Osteocyte (in vitro differentiated cells): ENCODE results near the gene NRCAM. TPM values are rescaled to one million over a fixed set of nuclear protein-coding genes. Genes with fewer than 3 reads are reported as not detected.

Source experiments
- DNase-seq: peaks from one replicate; pipeline ENCODE4 v3.0.0; 2021; ENCODE audit warnings: mixed read lengths; ENCODE audit not compliant: unreplicated experiment; ENCODE audit errors: extremely low spot score
- H3K27ac Mint-ChIP-seq: one replicate; pipeline ENCODE4 v1.8.0; 2021; ENCODE audit warnings: mild to moderate bottlenecking, mixed read lengths; ENCODE audit not compliant: unreplicated experiment
- H3K27me3 Mint-ChIP-seq: one replicate; pipeline ENCODE4 v1.8.0; 2021; ENCODE audit warnings: mixed read lengths; ENCODE audit not compliant: unreplicated experiment
- H3K36me3 Mint-ChIP-seq: one replicate; pipeline ENCODE4 v1.8.0; 2021; ENCODE audit warnings: mixed read lengths; ENCODE audit not compliant: unreplicated experiment
- H3K4me1 Mint-ChIP-seq: one replicate; pipeline ENCODE4 v1.8.0; 2021; ENCODE audit warnings: mixed read lengths; ENCODE audit not compliant: unreplicated experiment
- H3K4me3 Mint-ChIP-seq: one replicate; pipeline ENCODE4 v1.8.0; 2021; ENCODE audit warnings: mild to moderate bottlenecking, moderate library complexity, mixed read lengths; ENCODE audit not compliant: unreplicated experiment
- H3K9me3 Mint-ChIP-seq: one replicate; pipeline ENCODE4 v1.8.0; 2021; ENCODE audit warnings: mixed read lengths; ENCODE audit not compliant: unreplicated experiment
- total RNA-seq: library from RNA; stranded (reverse); gene quantifications from 2 replicates; pipeline ENCODE4 v1.2.1, GENCODE V29; 2021
- TF ChIP-seq, protein P1 (sequence below): fragments of 200-600 bp; sonication (generic); IDR thresholded peaks from 2 replicates; pipeline ENCODE4 v1.5.0; 2021; ENCODE audit warnings: antibody characterized with exemption, mild to moderate bottlenecking, moderate library complexity

NRCAM gene
- total RNA-seq, 1 donor from 2014 or later = 81.8 TPM

DNA sequence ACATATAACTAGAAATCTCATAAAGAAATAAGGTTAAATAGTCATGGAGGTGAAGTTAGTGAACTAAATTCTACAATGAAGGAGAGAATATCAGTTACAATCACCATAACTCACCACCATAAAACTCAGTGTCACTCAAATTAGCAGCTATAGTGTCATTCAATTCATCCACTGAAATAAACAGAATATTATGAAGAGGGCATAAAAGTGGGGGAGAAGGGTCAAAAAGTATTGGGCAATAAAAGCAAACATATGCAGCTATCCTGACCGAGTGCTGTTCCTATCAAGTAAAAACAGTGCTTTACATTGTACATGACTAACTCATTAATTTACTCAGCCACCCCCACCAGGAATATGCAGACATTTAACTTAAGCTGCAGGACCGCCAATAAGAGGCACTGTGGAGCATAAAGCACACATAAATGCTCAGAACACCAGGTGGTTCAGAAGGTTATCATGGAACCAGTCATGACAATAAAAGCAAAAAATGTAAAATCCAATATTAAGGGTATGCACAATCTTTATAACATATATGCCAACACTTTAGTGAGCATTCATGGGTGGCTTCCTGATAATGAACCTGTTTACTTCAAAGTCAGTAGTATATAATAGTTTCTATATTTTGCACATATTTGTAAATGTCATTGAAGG is 230.6 kb downstream of the NRCAM start:
- Mint-ChIP-seq H3K4me3 (no peak overlapping the region), H3K27ac (no peak overlapping the region), H3K36me3 (peaks cover 29% of the 10 kb centered on the region), H3K4me1 (peaks cover 13% of the 10 kb centered on the region), H3K9me3 (peaks cover 2% of the 10 kb centered on the region), H3K27me3 (no peaks in the 10 kb centered on the region)
- TF ChIP-seq, protein P1, sequence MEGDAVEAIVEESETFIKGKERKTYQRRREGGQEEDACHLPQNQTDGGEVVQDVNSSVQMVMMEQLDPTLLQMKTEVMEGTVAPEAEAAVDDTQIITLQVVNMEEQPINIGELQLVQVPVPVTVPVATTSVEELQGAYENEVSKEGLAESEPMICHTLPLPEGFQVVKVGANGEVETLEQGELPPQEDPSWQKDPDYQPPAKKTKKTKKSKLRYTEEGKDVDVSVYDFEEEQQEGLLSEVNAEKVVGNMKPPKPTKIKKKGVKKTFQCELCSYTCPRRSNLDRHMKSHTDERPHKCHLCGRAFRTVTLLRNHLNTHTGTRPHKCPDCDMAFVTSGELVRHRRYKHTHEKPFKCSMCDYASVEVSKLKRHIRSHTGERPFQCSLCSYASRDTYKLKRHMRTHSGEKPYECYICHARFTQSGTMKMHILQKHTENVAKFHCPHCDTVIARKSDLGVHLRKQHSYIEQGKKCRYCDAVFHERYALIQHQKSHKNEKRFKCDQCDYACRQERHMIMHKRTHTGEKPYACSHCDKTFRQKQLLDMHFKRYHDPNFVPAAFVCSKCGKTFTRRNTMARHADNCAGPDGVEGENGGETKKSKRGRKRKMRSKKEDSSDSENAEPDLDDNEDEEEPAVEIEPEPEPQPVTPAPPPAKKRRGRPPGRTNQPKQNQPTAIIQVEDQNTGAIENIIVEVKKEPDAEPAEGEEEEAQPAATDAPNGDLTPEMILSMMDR = no peak
- no peak for DNase-seq

DNA sequence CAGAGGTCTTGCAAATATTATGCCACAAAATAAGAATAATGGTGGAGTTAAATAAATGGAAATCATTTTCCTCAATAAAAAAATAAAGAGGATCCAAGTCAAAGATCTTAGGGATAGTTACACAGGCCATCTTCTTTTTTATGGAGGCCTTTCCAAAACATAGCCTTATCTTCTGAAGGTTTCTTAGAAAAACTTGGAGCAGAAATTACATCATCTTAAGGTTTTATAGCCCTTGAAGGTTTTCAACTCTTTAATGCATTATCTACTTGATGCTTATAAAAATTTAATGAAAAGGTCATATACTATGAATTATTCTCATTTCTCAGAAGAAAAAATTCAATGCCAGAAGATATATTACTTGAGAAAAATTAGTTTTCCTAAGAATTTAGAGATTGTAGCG is 231.8 kb downstream of the NRCAM start:
- H3K27me3 Mint-ChIP-seq = no peaks in the 10 kb centered on the region
- peaks cover 13% of the 10 kb centered on the region for H3K4me1 Mint-ChIP-seq
- H3K36me3 Mint-ChIP-seq = peaks cover 28% of the 10 kb centered on the region

DNA sequence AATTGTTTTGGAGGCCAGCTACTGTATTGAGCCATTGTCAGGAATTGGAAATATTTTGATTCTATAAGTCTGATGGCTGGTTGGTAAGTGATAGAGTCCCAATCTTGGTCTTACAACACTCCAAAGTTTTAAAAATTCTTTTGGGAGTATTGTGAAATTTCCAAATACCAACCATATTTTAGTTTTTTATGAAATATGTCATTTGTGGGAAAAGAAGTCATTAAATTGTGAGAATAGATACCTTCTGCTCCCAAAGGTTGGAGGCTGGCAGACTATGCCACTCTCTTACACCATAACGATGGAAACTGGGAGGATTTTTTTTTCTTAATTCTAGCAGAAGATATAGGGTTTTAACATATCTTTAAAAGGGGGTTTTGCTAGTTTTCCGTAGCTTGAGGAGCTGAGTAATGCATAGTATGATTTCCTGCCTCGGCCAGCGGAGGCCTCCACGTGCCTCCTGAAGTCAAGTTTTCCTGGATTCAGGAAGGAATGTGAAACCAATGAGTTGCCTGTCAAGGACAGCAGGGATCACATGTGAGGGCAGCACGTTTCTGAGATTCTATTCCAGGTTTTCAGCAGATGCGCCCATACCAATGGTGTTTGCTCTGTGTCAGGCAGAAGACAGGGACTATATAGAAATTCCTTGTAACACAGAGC is 233.9 kb downstream of the NRCAM start:
- TF ChIP-seq, protein P1 = peak; percentile 45
- Mint-ChIP-seq H3K4me1 (peaks cover 13% of the 10 kb centered on the region), H3K4me3 (no peak overlapping the region), H3K9me3 (peaks cover 6% of the 10 kb centered on the region), H3K27me3 (no peaks in the 10 kb centered on the region), H3K27ac (peak overlapping the region; percentile 71), H3K36me3 (peaks cover 32% of the 10 kb centered on the region)
- DNase-seq = no peak

More for the DNA sequence above, 231.8 kb downstream of the NRCAM start:
- Mint-ChIP-seq H3K9me3 (peaks cover 6% of the 10 kb centered on the region), H3K4me3 (no peak overlapping the region), H3K27ac (no peak overlapping the region)
- TF ChIP-seq, protein P1 = no peak
- no peak for DNase-seq

DNA sequence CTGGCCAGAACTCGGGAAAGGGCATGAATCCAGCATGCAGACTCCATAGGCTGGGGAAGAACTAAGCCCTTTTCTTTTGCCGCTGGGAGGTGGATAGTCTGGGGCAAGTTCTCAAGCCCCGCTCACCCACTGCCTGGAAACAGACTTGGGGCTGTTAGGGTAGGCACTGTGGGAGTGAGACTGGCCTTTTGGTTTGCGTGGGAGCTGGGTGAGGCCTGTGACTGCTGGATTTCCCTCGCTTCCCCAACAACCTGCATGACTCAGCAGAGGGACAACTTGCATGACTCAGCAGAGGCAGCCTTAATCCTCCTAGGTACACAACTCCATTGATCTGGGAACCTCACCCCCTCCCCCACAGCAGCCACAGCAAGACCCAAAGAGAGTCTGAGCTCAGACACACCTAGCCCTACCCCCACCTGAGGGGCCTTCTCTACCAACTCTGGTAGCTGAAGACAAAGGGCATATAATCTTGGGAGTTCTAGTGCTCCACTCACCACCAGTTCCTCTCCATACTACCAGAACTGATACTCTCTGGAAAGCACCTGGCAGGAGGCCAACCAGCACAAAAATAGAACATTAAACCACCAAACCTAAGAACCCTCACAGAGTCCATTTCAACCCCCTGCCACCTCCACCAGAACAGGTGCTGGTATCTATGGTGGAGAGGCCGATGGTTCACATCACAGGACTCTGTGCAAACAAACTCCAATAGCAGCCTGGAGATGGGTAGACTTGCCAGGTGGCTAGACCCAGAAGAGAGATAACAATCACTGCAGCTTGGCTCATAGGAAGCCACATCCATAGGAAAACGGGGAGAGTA is 244.6 kb downstream of the NRCAM start:
- peaks cover 16% of the 10 kb centered on the region for H3K36me3 Mint-ChIP-seq
- DNase-seq = no peak
- peaks cover 5% of the 10 kb centered on the region for H3K4me1 Mint-ChIP-seq
- peaks cover 13% of the 10 kb centered on the region for H3K9me3 Mint-ChIP-seq
- TF ChIP-seq, protein P1 = no peak
- H3K27ac Mint-ChIP-seq = peak overlapping the region; percentile 20
- no peak overlapping the region for H3K4me3 Mint-ChIP-seq
- H3K27me3 Mint-ChIP-seq = no peaks in the 10 kb centered on the region

DNA sequence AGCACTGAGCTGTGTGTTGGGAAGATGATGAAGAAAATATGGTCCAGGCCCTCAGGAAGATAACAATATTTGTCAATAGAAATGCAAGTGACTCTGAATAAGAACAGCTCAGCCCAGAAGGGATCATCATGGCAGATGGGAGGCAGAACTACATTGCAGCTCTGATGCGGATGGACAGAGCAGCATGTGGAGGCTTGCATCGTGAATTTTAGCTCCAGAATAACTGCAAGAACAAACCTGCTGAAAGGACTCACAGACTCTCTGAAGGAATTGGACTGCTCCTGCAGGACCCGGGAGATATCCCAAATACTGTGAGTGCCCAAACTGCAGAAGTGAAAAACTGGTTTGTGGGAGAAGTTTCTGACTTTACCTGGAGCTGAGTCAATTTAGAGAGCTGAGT is 245.4 kb downstream of the NRCAM start:
- TF ChIP-seq, protein P1 = no peak
- no peak overlapping the region for H3K27ac Mint-ChIP-seq
- peaks cover 9% of the 10 kb centered on the region for H3K9me3 Mint-ChIP-seq
- no peaks in the 10 kb centered on the region for H3K27me3 Mint-ChIP-seq
- no peak overlapping the region for H3K4me3 Mint-ChIP-seq
- peaks cover 16% of the 10 kb centered on the region for H3K36me3 Mint-ChIP-seq
- DNase-seq = no peak
- peaks cover 6% of the 10 kb centered on the region for H3K4me1 Mint-ChIP-seq
